ENCODE results near the gene PXMP2. TPM values are rescaled to one million over a fixed set of nuclear protein-coding genes. Genes with fewer than 3 reads are reported as not detected.

PXMP2 gene
- total RNA-seq, 2 donors from 2014 or later: 37.2 to 39.7 TPM

DNA sequence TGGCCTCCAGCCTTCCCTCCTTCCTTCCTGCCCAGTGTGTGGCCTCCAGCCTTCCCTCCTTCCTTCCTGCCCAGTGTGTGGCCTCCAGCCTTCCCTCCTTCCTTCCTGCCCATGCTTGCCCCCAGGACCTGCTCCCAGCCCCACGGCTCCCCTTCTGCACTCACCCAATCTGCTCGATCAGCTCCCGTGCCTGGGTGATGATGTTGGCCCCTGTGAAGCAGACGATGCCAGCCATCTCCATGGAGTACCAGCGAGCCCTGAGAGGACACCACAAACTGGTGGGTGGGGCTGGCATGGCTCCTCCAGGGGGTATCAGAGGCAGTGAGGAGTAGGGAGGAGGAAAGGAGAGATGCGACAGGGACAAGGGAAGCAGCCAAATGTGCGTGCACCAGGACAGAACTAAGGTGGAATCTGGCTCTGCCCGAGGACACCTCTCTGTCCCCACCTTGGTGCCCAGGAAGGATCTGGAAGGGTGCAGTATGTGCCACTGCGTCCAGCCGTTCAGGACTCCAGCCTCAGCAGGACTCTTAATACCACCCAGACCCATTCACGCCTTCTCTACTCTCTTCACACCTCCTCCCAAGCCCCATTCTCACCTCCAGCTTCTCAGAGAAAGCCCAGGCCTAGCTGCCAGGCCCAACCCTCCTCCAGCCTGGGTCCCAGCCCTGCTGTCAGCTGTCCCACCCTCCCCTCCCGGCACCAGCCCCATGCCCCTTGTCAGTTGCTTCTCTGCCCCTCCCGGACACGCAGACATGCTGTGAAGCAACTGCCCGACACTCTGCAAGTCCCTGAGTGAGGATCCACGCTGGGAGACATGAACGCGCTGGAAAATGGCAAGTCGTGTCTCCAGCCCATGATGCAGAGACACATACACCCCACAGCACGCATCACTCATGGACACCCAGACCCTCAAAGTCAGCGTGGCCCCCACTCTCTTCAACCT is 22.9 kb upstream of the PXMP2 start:
- Histone ChIP-seq H3K4me3 (no peak overlapping the region), H3K27ac (no peak overlapping the region), H3K36me3 (replicated peaks in 1 of 2; ENCODE audit: insufficient read depth in 1 of 2, low read depth in 2 of 2) (peaks cover 0 to 30% of the 10 kb centered on the region in 2 donors), H3K9me3 (no peaks in the 10 kb centered on the region), H3K27me3 (no peaks in the 10 kb centered on the region), H3K4me1 (no peaks in the 10 kb centered on the region)
- ATAC-seq: no peak
- 79 to 92% methylated on average over 16 to 21 of the region's 21 CpGs for WGBS, 2 donors
- no peak for TF ChIP-seq CTCF (IDR thresholded peaks at IDR 0.05)
- TF ChIP-seq POLR2A (IDR thresholded peaks at IDR 0.05): no peak
- intact Hi-C loops (cut with DNase I): no loop called here
- DNase-seq: no peak

DNA sequence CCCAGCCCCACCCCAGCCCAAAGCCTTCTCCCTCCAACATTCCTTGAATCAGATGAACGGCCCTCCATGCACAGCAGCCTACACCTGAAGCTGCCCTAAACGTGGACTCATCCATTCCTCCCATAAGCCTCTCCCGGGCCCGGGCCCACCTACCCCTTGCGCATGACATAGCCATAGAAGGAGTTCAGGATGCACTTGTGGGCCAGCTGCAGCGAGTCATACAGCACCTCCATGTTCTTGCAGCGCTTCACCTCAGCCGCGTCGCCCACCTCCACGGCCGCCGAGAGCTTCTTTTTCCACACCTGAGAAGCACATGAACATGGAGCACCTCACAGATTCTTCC is 22.3 kb upstream of the PXMP2 start:
- peaks cover 0 to 30% of the 10 kb centered on the region in 2 donors for H3K36me3 ChIP-seq (replicated peaks in 1 of 2; ENCODE audit: insufficient read depth in 1 of 2, low read depth in 2 of 2)
- intact Hi-C loops (cut with DNase I): no loop called here
- no peak for ATAC-seq

DNA sequence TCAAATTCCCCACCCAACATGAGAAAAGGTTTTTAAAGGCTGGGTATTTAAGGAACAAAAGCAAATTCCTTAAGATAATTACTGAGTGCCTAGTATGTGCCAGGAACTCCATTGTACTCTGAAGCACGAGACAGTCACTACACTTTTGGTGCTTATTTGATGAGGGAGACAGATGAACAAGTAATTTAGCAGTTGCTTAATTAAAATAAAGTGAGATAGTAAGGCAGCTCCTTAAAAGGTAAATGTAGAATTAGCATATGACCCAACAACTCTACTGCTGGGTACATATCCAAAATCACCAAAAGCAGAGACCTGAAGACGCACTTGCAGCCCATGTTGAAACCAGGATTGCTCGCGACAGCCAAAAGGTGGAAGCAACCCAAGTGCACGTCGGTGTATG is 21.6 kb upstream of the PXMP2 start:
- no peaks in the 10 kb centered on the region for H3K4me1 ChIP-seq
- no peak for ATAC-seq
- no peak for DNase-seq
- intact Hi-C loops (cut with DNase I): no loop called here
- peaks cover 0 to 24% of the 10 kb centered on the region in 2 donors for H3K36me3 ChIP-seq (replicated peaks in 1 of 2; ENCODE audit: insufficient read depth in 1 of 2, low read depth in 2 of 2)
- 90 to 92% methylated on average over 6 of the region's 6 CpGs for WGBS, 2 donors
- no peaks in the 10 kb centered on the region for H3K9me3 ChIP-seq
- no peaks in the 10 kb centered on the region for H3K27me3 ChIP-seq
- H3K4me3 ChIP-seq: no peak overlapping the region
- no peak overlapping the region for H3K27ac ChIP-seq
- TF ChIP-seq POLR2A (IDR thresholded peaks at IDR 0.05): no peak
- TF ChIP-seq CTCF (IDR thresholded peaks at IDR 0.05): no peak

More for the DNA sequence above, 22.3 kb upstream of the PXMP2 start:
- Histone ChIP-seq H3K4me1 (no peaks in the 10 kb centered on the region), H3K27me3 (no peaks in the 10 kb centered on the region), H3K27ac (no peak overlapping the region), H3K4me3 (no peak overlapping the region), H3K9me3 (no peaks in the 10 kb centered on the region)
- DNase-seq: no peak
- 91 to 95% methylated on average over 13 of the region's 13 CpGs for WGBS, 2 donors
- TF ChIP-seq CTCF (IDR thresholded peaks at IDR 0.05) (no peak), POLR2A (IDR thresholded peaks at IDR 0.05) (no peak)

- H3K4me3 ChIP-seq: no peak overlapping the region
- 95 to 98% methylated on average over 30 of the region's 30 CpGs for WGBS, 2 donors
- H3K27me3 ChIP-seq: no peaks in the 10 kb centered on the region
- no peak for TF ChIP-seq CTCF (IDR thresholded peaks at IDR 0.05)
- TF ChIP-seq POLR2A (IDR thresholded peaks at IDR 0.05): no peak
- DNase-seq: no peak
- H3K9me3 ChIP-seq: no peaks in the 10 kb centered on the region
- peaks cover 0 to 24% of the 10 kb centered on the region in 2 donors for H3K36me3 ChIP-seq (replicated peaks in 1 of 2; ENCODE audit: insufficient read depth in 1 of 2, low read depth in 2 of 2)
- H3K4me1 ChIP-seq: no peaks in the 10 kb centered on the region
- no peak overlapping the region for H3K27ac ChIP-seq
- no peak for ATAC-seq
- intact Hi-C loops (cut with DNase I): no loop called here
These were observed 18.9 kb upstream of the PXMP2 start for GRCh38 chr12:132668191-132669088.
